ENCODE data around the gene PRMT7.
"Not testable (repeated sequence)": the region's sequence is repeated elsewhere in the genome, so short reads cannot be mapped to it uniquely, and the experiment has no call there.

The PRMT7 gene

GRCh38 chr16:68284847-68285246 is 26.0 kb upstream of the PRMT7 start:
- DNase-seq = peak; percentile 31 to 52

GRCh38 chr16:68285683-68286082 is 25.1 kb upstream of the PRMT7 start:
- no peak for DNase-seq

- peak; percentile 36 to 52 for DNase-seq
Observed at GRCh38 chr16:68286153-68287074, 24.4 kb upstream of the PRMT7 start.

DNA sequence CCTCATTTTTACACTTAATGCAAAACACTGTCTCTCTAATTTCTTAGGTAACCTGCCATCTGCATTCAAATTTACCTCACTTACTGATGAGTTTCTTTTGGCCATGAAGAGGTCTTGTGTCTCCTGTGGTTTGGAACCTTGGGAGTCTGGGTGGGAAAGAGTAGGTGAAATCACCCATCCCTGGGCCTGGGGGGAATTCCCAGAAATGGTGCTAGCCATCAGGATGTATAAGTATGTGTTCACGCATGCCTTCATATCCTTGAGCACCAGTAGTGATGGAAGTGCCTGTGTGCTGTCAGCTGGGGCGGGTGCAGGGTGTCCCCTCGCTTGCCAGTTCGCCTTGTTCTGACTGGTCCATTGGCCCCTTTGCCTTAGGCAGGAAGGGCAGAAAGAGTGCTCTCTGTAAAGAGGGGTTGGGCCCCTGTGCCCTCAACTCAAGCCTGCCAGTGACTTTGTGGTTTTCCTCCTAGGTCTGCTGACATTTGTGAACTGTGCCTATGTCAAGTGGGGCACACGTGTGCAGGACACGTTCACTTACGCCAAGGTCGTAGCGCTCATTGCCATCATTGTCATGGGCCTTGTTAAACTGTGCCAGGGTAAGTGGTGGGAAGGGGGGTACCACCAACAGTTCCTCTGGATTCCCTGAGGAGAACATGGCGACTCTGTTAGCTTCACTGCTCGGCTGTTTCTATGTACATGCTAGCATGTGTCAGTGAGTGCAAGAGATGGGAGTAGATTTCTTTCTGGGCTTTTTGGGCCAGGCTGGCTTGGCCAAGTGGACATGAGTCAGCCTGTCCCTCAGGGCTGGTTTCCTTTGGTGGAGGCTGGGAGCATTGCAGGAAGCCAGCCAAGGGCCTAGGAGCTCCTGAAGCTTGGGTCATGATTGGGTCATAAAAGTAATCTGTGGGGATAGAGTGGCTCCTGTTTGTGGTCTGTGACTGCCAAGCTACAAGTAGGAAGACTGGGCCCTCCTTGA is 23.3 kb upstream of the PRMT7 start:
- peak in 1 of 2 donors; percentile 40 for DNase-seq

GRCh38 chr16:68288252-68288650 is 22.6 kb upstream of the PRMT7 start:
- DNase-seq = no peak

DNA sequence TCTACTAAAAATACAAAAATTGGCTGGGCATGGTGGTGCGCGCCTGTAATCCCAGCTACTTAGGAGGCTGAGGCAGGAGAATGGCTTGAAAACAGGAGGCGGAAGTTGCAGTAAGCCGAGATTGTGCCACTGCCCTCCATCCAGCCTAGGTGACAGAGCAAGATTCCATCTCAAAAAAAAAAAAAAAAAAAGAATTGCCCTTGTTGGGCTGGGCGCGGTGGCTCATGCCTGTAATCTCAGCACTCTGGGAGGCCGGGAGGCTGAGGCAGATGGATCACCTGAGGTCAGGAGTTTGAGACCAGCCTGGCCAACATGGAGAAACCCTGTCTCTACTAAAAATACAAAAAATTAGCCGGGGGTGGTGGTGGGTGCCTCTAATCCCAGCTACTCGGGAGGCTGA is 22.0 kb upstream of the PRMT7 start:
- DNase-seq = not testable (repeated sequence)

- DNase-seq = no peak
Observed at GRCh38 chr16:68289202-68289601, 21.6 kb upstream of the PRMT7 start.

GRCh38 chr16:68289621-68290329 is 21.0 kb upstream of the PRMT7 start:
- DNase-seq = peak; percentile 22 to 61

DNA sequence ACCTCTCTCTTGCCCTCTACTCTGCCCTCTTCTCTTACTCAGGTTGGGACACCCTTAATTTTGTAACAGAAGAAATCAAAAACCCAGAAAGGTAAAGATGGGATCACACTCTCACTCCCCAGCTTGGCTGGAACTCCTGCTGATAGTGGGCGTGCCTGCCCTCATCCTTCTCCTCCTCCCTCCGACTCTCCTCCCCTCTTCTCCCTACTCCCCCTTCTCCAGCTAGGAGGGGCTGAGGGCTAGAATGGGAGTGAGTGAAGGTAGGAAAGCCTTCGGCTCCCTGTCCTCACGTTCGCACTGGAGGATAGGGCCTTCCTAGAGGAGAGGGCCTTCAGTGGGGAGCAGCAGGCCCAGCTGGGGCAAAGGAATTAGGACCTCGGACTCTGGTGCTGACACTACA is 20.4 kb upstream of the PRMT7 start:
- no peak for DNase-seq

GRCh38 chr16:68291227-68291626 is 19.6 kb upstream of the PRMT7 start:
- no peak for DNase-seq

DNA sequence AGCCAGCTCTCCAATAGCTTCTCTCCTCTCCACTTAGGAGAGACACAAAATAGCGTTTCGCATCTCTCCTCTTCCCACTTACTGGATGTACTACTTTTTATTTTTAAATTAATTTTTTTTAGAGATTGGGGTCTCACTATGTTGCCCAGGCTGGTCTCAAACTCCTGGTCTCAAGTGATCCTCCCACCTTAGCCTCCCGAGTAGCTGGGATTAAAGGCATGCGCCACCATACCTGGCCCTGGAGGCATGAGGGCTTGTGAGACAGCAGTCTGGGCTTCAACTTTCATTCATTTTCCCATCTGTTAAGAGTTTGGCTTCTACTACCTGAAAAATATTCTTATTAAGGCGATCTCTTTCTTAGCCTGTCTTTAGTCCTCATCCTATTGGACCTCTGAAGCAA is 18.4 kb upstream of the PRMT7 start:
- no peak for DNase-seq

- DNase-seq = no peak
Observed at GRCh38 chr16:68296291-68296690, 14.5 kb upstream of the PRMT7 start.

- DNase-seq = peak; percentile 70 to 82
Observed at GRCh38 chr16:68296693-68297092, 14.1 kb upstream of the PRMT7 start.

DNA sequence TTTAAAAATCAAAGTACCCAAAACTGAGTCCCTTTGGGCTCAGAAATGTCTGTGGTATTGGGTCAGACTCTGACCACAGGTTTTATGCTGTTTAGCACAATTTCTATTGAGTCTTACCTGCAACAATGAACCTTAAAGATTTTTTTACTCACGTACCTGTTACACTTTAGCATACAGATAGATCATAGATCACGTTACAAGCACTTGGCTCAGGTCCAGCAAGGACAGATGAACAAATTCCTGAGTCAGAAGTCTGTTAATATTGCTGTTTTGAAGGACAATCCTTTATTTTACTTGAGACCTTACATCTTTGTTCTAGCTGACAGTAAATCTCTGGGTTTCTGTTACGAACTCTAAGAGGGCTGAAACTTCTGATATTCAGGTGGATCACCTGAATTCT is 12.9 kb upstream of the PRMT7 start:
- no peak for DNase-seq

DNA sequence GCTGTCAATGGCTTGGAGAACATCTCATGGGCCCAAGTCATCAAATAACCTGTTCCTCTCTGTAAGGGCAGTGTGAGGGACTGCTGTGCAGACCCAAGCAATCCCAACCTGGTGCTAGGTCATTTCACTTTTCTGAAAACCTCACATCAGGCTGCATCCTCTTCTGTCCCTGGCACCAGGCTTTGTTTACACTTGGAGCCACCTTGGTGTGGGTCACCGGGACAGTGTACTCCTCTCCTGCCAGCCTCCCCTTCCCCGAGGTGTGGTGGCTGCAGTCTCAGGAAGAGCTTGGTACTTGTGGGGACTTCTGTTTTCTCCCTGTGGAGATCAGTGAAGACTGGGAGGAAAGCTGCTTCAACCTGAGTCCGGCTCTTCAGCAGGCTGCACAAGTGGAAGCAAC is 12.5 kb upstream of the PRMT7 start:
- DNase-seq = no peak

GRCh38 chr16:68298907-68299561 is 11.8 kb upstream of the PRMT7 start:
- no peak for DNase-seq

- no peak for DNase-seq
Observed at GRCh38 chr16:68299571-68300453, 11.0 kb upstream of the PRMT7 start.

- no peak for DNase-seq
Observed at GRCh38 chr16:68300734-68301459, 9.9 kb upstream of the PRMT7 start.

GRCh38 chr16:68306633-68307032 is 4.2 kb upstream of the PRMT7 start:
- DNase-seq = no peak

DNA sequence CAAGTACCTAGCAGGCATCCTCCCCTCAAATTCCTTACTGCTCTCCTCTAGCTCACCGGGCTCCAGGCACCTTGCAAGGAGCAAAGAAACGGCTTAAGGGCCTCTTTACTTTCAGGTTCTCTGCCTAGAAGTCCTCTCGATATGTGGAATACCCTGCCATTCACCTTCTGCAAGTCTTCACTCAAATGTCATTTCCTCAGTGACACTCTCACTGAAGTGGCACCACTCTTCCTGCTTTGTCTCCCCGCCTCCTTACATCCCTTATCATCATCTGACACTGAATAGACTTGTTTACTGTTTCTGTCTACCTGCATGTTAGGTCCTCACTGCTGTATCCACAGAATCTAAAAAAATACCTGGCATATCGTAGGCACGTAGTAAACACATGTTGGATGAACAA is 1.0 kb upstream of the PRMT7 start:
- DNase-seq = peak in 1 of 2 donors; percentile 20
